Activated T-cell treated with anti-CD3 and anti-CD28 coated beads, Interleukin-2, amount 50 U/mL, for 48 hours (primary cell): ENCODE results near the gene COL20A1.
A peak's percentile ranks its signal among the peaks of the same experiment; 100 is the strongest.
"Not testable (repeated sequence)": the region's sequence is repeated elsewhere in the genome, so short reads cannot be mapped to it uniquely, and the experiment has no call there.

Source experiments
- DNase-seq, 2 experiments: peaks; one replicate each; pipeline ENCODE4 v3.0.0-alpha.2; 2020

COL20A1 gene

DNA sequence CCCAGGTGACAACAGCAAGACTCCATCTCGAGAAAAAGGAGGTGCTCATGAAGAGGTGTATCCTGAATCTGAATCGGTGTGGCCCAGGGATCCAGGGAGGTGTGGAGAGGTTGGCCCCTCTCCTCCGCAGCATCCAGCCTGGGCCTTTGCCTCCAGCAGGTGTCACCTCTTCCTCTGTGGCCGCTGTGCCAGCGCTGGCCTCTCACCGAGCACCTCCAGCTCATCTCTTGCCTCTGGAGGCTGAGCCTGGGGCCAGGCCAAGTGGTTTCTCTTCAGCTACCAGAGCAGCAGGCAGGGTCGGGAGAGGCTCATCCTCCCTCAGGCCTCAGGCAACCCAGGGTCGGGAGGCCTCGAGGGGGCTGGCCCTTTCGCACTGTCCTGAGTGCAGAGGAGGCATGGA lies 1.2 kb upstream of the COL20A1 start:
- DNase-seq: no peak

DNA sequence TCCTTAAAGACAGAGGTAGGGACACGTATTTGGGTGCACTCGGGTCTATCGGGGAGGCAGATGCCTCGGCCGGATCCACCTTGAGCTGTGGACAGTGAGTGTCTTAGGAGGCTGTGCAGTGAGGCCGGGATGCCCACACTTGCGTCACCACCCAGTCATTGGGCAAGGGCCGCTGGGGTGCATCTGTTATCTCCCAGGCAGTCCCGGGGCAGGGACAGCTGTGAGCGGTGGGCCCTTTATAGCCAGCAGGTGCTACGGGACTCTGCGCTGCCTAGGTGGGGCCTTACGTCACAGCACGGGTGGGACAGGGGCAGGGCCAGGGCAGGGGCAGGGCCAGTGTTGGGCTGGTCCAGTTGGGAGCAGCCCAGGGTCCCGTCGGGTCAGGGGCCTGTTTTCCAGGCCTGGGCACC lies 689 bp upstream of the COL20A1 start:
- DNase-seq: no peak

DNA sequence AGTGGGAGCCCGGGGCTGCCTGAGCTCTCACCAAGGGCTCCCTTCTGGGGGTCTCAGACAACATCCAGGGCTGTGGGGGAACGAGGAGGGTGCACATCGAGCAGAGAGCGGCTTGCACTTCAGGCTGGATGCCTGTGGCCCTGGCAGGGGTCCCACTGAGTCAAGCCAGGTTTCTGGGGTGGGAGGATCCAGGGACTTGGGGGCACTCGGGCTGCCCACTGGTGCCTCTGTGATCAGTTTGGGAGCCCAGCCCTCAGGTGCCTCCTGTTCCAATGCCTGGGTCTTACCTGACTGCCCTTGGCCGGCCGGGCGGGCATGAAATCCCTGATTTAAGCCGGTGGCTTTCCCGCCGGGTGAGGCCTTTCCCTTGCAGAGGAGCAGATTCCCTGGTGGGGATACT lies 470 bp downstream of the COL20A1 start:
- no peak for DNase-seq

DNA sequence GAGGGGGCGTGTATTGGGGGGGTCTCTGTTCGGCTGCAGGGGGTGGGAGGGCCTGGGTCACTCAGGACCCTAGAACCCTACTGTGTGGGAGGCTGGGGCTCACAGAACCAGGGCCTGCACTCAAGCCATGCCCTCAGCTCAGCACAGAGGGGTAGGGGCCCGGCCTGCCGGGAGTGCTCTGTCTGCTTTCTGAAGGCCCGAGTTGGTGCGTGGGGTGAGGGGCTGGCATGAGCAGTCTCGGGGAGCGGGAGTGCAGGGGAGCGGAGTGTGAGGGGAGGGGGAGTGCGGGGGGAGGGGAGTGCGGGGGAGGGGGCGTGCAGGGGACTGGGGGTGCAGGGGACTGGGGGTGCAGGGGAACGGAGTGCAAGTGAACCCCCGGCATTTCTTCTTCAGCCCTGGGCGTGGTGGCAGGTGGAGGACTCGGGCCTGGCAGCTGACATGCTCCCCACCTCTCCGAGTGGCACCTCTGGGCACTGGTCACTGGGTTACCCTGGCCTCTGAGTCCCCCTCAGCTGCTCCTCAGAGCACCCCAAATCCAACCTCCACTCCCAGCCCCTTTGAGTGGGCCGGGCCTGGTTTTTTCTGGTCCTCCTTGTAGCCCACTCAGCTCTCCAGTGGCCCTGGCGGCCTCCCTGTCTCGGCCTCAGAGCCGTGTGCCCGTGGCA lies 1.0 kb downstream of the COL20A1 start:
- no peak for DNase-seq

DNA sequence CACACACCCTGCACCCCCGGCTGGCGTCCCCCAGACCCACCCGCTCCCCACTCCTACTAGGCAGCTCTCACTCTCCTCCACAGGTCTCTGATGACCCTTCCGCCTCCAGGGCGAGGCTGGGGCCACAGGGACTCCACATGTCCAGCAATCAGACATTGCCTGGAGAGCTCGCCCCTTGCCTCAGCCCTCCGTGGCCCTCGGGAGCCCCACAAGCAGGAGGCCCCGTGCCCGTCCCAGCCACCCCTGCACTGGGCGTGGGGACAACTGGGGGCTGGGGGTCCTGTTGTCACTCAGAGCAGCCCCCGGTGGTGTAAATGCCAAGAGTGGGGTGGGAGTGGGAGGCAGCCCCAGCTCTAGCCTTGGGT lies 1.5 kb downstream of the COL20A1 start:
- no peak for DNase-seq

DNA sequence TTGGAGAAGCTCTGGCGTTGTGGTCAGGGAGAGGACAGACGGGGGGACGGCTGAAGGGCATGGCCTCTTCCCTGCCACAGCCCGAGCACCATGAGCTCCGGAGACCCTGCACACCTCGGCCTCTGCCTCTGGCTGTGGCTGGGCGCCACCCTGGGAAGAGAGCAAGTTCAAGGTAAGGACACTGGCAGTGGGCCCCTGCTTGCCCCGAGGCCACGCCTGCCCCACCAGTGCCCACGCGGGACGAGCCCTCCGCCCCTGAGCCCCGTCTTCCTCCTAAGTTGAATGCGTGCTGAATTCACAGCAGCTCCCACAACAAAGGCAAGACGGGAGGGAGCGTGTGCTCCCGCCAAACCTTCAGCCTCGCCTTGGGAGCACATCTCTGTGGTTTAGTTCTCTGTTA lies 2.0 kb downstream of the COL20A1 start:
- DNase-seq: no peak

DNA sequence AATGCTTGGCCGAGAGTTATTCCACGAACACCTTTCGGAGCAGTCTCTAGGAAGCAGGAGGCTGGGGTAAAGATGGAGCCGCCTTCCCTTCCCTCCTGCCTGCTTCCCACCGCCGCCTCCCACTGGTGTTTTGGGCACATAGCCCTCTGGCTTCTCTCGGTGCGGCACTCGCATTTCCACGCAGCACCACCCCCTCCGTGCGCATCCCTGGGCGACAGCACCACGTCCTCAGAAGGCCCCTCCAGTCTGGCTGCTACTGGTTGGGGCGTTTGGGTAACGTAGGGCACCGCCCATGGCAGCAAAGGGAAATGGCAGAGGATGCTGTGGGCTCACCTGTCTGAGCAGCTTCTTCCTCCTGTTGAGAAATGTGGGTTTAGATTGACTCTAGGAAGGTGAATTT lies 2.4 kb downstream of the COL20A1 start:
- peak in 1 of 2 experiments; percentile 35 for DNase-seq

DNA sequence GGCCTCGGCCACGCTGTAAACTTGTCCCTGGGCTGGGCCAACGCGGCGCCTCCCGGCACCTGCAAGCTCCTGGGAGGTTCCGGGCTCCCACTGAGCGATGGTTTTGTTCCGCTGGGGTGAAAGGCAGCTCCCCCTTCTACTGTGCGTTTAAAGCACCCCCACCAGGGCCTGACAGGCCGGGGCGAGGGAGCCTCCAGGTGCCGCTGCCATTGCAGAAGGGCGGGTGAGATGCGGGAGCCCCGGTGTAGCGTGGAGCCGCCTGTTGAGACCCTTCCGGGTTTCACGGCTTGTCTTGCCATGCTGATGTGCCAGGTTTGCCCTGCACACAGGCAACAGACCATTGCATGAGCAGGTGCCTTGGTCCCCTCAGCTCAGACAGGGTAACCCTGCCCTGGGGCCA lies 2.9 kb downstream of the COL20A1 start:
- DNase-seq: no peak

DNA sequence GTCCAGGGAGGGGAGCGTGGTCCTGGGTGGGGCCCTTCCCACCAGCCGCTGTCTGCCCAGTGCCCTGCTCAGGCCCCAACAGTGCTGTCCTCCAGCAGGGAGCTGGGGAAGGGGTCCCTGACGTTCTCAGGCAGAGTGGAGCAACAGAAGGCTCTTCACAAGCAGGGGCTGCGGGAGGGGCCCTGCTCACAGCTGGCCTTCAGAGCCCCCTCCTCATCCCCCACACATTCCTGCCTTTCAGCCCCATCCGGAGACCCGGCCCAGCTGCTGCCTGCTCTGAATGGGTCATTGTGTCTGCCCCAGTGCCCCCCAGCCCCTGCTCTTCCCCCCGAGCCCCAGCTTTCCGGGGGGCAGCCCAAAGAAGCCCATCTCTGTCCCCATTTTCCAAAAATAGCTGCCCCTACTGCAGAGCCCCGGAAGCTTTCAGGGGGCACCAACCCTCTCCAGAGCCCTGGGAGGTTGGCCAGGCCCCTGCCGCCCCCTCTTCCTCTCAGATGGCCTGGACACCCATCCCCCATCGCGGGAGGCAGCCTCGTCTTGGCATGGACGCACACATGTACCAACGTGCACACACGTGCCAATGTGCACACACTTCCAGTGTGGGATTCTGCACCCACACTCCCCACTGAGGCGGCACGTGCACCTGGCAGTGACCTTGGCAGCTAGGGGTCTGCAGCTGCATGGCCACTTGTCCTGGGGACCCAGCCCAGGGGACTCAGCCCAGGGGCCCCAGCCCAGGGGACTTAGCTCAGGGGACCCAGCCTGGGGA lies 3.7 kb downstream of the COL20A1 start:
- DNase-seq: no peak

DNA sequence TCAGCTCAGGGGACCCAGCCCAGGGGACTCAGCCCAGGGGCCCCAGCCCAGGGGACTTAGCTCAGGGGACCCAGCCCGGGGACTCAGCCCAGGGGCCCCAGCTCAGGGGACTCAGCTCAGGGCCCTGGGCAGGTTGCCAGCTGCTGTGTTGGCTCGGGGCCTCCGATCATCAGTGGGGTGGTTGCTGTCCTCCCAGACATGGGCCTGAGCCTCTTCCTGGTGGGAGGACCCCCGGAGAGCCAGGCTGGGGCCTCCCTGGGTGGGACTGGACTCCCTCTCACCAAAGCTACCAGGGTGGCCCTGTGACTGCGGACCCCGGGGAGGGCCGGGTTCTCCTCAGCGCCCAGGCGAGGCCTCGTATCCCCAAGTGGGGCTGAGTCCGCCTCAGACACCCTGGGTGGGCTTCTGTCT lies 4.4 kb downstream of the COL20A1 start:
- DNase-seq: no peak

DNA sequence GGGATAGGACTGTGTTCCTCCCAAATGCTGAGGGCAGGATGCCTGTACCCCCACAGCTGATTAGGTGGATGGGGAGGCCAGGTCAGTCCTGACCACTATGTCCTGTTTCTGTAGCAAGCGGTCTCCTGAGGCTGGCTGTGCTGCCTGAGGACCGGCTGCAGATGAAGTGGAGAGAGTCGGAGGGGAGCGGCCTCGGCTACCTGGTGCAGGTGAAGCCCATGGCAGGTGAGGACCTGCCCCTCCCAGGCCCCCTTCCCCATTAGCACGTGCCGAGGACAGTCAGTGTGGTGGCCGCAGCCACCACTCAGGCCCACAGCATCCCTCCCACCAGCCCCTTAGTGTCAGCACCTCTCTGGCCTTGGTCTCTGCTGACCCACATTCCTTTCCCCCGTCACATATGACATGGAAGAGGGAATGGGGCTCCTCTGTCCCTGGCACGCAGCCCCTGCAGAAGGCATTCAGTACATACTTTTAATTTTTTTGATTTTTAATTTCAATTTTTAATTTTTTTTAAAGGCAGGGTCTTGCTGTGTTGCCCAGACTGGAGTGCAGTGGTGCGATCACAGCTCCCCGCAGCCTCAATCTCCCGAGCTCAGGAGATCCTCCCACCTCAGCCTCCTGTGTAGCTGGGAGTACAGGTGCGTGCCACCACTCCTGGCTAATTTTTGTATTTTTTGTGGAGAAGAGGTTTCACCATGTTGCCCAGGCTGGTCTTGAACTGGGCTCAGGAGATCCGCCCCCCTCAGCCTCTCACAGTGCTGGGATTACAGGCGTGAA lies 5.0 kb downstream of the COL20A1 start:
- DNase-seq: no peak

- no peak for DNase-seq
Measured at GRCh38 chr20:63298731-63299312, 5.8 kb downstream of the COL20A1 start.

GRCh38 chr20:63301671-63302070 lies 8.7 kb downstream of the COL20A1 start:
- no peak for DNase-seq

- DNase-seq: no peak
Measured at GRCh38 chr20:63303095-63303666, 10.2 kb downstream of the COL20A1 start.

GRCh38 chr20:63305393-63305792 lies 12.4 kb downstream of the COL20A1 start:
- DNase-seq: no peak

GRCh38 chr20:63305933-63306672 lies 13.1 kb downstream of the COL20A1 start:
- DNase-seq: not testable (repeated sequence)

DNA sequence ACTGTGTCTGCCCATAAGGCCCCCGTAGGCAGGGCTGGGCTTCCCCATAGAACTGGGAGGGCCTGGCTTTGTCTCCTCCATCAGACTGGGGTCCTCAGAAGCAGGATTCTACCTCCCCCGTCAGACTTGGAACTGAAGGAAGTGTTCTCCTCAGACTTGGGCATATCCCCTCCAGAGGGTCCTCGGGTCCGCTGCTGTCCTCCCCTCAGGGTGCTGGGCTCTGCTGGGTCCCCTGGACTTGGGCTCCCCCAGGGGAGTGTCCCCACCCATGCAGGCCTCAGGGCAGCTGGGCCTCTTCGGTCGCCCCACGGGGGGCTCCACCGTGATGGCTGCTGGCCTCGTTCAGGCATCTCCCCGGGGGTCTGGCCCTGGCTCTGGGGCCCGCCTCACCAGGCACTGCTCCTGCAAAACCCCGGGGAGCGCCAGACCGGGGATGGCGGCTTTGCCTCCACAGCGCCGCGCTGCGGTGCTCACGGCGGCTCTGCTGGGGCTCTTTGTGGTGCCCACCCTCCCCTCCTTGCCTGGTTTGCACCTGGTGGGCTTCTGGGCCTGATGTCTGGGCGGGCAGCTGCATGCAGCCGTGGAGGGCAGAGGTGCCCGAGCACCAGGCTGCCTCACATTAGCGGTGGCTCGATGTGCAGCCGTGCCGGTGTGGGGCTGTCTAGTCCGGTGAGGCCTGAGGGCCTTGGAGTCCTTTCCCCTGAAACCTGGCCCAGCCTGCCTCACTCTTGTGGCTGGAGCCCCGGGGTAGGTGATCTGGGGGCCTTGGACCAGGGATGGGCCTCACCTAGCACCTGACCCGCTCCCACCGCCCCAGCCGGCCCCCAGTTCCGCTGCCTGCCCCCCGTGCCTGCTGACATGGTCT lies 13.9 kb downstream of the COL20A1 start:
- DNase-seq: no peak

GRCh38 chr20:63307538-63308217 lies 14.7 kb downstream of the COL20A1 start:
- DNase-seq: no peak

GRCh38 chr20:63308218-63308911 lies 15.4 kb downstream of the COL20A1 start:
- DNase-seq: no peak
